ENCODE data around the gene TADA1.

- TF ChIP-seq TAF1 (IDR thresholded peaks at IDR 0.05; ENCODE audit: borderline replicate concordance, low read depth, low read length) (no peak), REST (IDR thresholded peaks at IDR 0.05; ENCODE audit: low read depth, low read length) (no peak), GATA2 (CRISPR knock-in tag; IDR thresholded peaks at IDR 0.05) (no peak), POLR2AphosphoS5 (IDR thresholded peaks at IDR 0.05; ENCODE audit: low read depth, low read length) (no peak), CTCF (IDR thresholded peaks at IDR 0.05) (no peak), FOSL2 (IDR thresholded peaks at IDR 0.05; ENCODE audit: borderline replicate concordance, low read depth) (no peak), SMC3 (IDR thresholded peaks at IDR 0.05; ENCODE audit: low read depth, low read length) (no peak), JUND (IDR thresholded peaks at IDR 0.05) (no peak), EP300 (IDR thresholded peaks at IDR 0.05; ENCODE audit: borderline replicate concordance in 1 of 2, low read depth in 1 of 2, low read length in 1 of 2) (no peak), TCF12 (IDR thresholded peaks at IDR 0.05) (no peak), USF2 (IDR thresholded peaks at IDR 0.05; ENCODE audit: borderline replicate concordance, low read depth, low read length) (no peak), NRF1 (IDR thresholded peaks at IDR 0.05; ENCODE audit: low read depth, low read length) (no peak), MAX (IDR thresholded peaks at IDR 0.05; ENCODE audit: low read depth) (no peak)
Measured at GRCh38 chr1:166882893-166883292, 6.8 kb upstream of the TADA1 start.

Data from SK-N-SH (cell line).